Thyroid gland (tissue), 4 donors: ENCODE results near the gene LRIT1. TPM values are rescaled to one million over a fixed set of nuclear protein-coding genes. Genes with fewer than 3 reads are reported as not detected.

ENCODE experiments used
- DNase-seq, 2 donors: peaks; one replicate each; pipeline ENCODE4 v3.0.0-alpha.2; 2019
- H3K27ac ChIP-seq, 3 donors: fragments of 200-600 bp; sonication (generic); 1 replicate in 2 of 3; 2 replicates in 1 of 3; pipeline ENCODE4 v1.5.1; 2016 to 2019; ENCODE audit warnings: mild to moderate bottlenecking in 1 of 3, moderate library complexity in 1 of 3
- H3K27me3 ChIP-seq: fragments of 200-600 bp; sonication (generic); one replicate; pipeline ENCODE4 v1.5.1; 2019
- H3K36me3 ChIP-seq, 2 donors: fragments of 200-600 bp; sonication (generic); one replicate each; pipeline ENCODE4 v1.5.1; 2016 to 2019
- H3K4me1 ChIP-seq, 2 donors: fragments of 200-600 bp; sonication (generic); one replicate each; pipeline ENCODE4 v1.5.1; 2017 to 2019
- H3K4me3 ChIP-seq, 3 donors: fragments of 200-600 bp; sonication (generic); replicated peaks in 1 of 3; 1 replicate in 2 of 3; 2 replicates in 1 of 3; pipeline ENCODE4 v1.5.1; 2016; ENCODE audit warnings: mild to moderate bottlenecking in 1 of 3
- H3K9me3 ChIP-seq: fragments of 200-600 bp; sonication (generic); one replicate; pipeline ENCODE4 v1.5.1; 2017
- CTCF ChIP-seq, 6 experiments: fragments of 200-600 bp in 3 of 6; fragments of 450-650 bp in 3 of 6; sonication (generic) in 3 of 6; IDR thresholded peaks; one replicate each; pipeline ENCODE4 v1.5.1; 2016 to 2019; ENCODE audit warnings: antibody characterized with exemption in 6 of 6, mild to moderate bottlenecking in 2 of 6, inconsistent platforms in 1 of 6, moderate library complexity in 1 of 6
- POLR2A ChIP-seq, 2 donors: fragments of 450-650 bp; IDR thresholded peaks; one replicate each; pipeline ENCODE4 v1.6.1; 2017; ENCODE audit warnings: antibody characterized with exemption in 2 of 2, mild to moderate bottlenecking in 2 of 2, moderate library complexity in 1 of 2
- WGBS, 2 donors: methylation state at CpG; one replicate each; pipeline ENCODE4 v1.1.5; 2017; 5-methylcytosine and 5-hydroxymethylcytosine counted together
- intact Hi-C: fragments of 100-400 bp; cut with DNase I; formaldehyde crosslinking; loops from one replicate; pipeline ENCODE4 v1.15.1; 2023
- total RNA-seq, 4 donors: library from RNA; depleted of rRNA; stranded (reverse); fragments of >200 nt; gene quantifications; one replicate each; pipeline ENCODE4 v1.2.3, GENCODE V29; 2016

LRIT1 gene
- total RNA-seq, 4 donors from 2014 or later: not detected

GRCh38 chr10:84226616-84227015, 14.7 kb downstream of the LRIT1 start:
- no peak overlapping the region for H3K27ac ChIP-seq
- H3K4me1 ChIP-seq: peaks cover 6 to 12% of the 10 kb centered on the region in 2 donors
- DNase-seq: no peak
- 72% methylated on average over 3 of the region's 3 CpGs for WGBS, 2 donors
- H3K36me3 ChIP-seq: no peaks in the 10 kb centered on the region
- no peak for TF ChIP-seq CTCF (IDR thresholded peaks at IDR 0.05)
- no peak for TF ChIP-seq POLR2A (IDR thresholded peaks at IDR 0.05)
- H3K4me3 ChIP-seq: no peak overlapping the region
- no peaks in the 10 kb centered on the region for H3K27me3 ChIP-seq
- intact Hi-C loops: no loop called here
- H3K9me3 ChIP-seq: no peaks in the 10 kb centered on the region

GRCh38 chr10:84225427-84226173, 15.7 kb downstream of the LRIT1 start, which contains the start of gene LRIT2:
TSS of gene LRIT2 (minus strand) at chr10:84225544. CDS start at chr10:84225520, 24 bp downstream.
- H3K36me3 ChIP-seq: no peaks in the 10 kb centered on the region
- H3K4me1 ChIP-seq: peaks cover 2 to 8% of the 10 kb centered on the region in 2 donors
- H3K27ac ChIP-seq: no peak within 1 kb of the TSS
- 59 to 77% methylated on average over 6 of the region's 6 CpGs for WGBS, 2 donors
- DNase-seq: no peak
- H3K4me3 ChIP-seq: no peak within 1 kb of the TSS
- TF ChIP-seq POLR2A (IDR thresholded peaks at IDR 0.05) (no peak), CTCF (IDR thresholded peaks at IDR 0.05) (no peak)
- no peaks in the 10 kb centered on the region for H3K9me3 ChIP-seq
- intact Hi-C loops: no loop called here
- no peaks in the 10 kb centered on the region for H3K27me3 ChIP-seq

DNA sequence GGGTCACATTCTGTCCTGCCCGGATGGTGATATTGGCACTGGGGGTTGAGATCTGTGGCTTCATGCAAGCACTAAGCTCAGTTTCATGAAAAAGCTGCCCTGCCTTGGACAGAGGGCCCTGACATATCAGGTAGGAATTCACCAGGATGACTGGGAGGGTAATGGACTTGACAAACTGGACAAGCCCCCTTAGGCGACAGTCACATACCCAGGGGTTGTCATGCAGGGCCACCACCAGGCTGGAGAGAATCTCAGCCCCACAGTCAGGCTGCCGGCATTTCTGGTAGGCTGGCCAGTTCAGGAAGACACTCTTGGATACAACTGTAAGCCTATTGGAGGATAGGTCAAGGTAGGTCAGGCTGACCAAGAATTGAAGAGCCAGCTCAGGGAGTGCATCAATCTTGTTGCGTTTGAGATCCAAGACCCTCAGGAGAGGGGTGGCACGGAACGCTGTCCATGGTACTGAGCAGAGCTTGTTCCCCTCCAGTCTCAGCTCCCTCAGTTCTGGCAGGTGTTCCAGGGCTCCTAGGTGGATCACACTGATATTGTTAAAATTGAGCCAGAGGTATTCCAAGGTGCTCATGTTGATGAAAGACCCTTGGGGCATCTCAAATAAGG, 16.8 kb downstream of the LRIT1 start:
- intact Hi-C loops: no loop called here
- no peak for TF ChIP-seq POLR2A (IDR thresholded peaks at IDR 0.05)
- no peak for TF ChIP-seq CTCF (IDR thresholded peaks at IDR 0.05)
- H3K9me3 ChIP-seq: no peaks in the 10 kb centered on the region
- H3K4me1 ChIP-seq: no peaks in the 10 kb centered on the region
- H3K36me3 ChIP-seq: no peaks in the 10 kb centered on the region
- H3K4me3 ChIP-seq: no peak overlapping the region
- no peaks in the 10 kb centered on the region for H3K27me3 ChIP-seq
- no peak for DNase-seq
- no peak overlapping the region for H3K27ac ChIP-seq
- 50 to 52% methylated on average over 6 of the region's 6 CpGs for WGBS, 2 donors

DNA sequence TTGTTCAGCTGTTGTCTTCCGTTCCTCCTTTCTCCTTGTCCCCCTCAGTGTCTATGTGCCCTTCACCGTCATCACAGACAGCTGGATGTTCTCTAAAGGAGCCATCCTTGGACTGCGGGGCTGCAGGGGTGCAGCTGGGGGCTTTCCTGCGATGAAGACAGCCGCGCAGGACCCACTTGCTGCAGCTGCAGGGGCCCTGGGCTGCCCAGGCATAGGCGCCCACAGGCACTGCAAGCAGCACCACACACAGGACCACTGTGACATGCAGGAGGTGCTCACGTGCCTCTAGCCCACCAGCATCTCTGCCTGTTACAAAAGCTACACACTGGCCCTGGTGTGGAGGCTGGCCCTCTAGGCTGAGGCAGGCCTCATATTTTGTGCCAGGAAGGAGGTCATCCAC, 19.4 kb downstream of the LRIT1 start:
- intact Hi-C loops: no loop called here
- H3K27ac ChIP-seq: no peak overlapping the region
- H3K27me3 ChIP-seq: no peaks in the 10 kb centered on the region
- no peaks in the 10 kb centered on the region for H3K4me1 ChIP-seq
- H3K4me3 ChIP-seq: no peak overlapping the region
- no peaks in the 10 kb centered on the region for H3K9me3 ChIP-seq
- no peaks in the 10 kb centered on the region for H3K36me3 ChIP-seq
- TF ChIP-seq CTCF (IDR thresholded peaks at IDR 0.05) (no peak), POLR2A (IDR thresholded peaks at IDR 0.05) (no peak)
- DNase-seq: no peak
- 81 to 93% methylated on average over 7 of the region's 8 CpGs for WGBS, 2 donors

DNA sequence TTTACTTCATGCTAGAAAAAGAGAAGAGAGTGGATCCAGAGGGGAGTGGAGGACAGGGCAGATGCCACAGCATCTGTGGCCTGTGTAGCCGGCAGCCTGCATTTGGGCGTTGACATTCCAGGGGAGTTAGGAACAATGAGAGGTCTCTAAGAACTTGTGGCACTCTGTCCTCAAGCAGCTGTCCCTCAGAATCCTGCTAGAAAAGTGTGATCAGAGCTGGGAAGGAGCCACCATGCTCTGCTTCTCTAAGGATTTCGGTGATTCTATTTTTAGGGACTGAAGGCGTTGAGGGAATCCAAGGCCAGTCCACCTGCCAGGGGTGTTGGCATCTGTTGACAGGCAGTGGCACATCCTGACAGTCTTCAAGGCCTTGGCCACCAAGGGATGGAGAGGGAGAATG, 23.6 kb downstream of the LRIT1 start:
- H3K4me3 ChIP-seq: no peak overlapping the region
- no peaks in the 10 kb centered on the region for H3K36me3 ChIP-seq
- 91 to 92% methylated on average over 4 of the region's 4 CpGs for WGBS, 2 donors
- no peaks in the 10 kb centered on the region for H3K27me3 ChIP-seq
- no peak for TF ChIP-seq POLR2A (IDR thresholded peaks at IDR 0.05)
- no peak for TF ChIP-seq CTCF (IDR thresholded peaks at IDR 0.05)
- H3K27ac ChIP-seq: no peak overlapping the region
- no peaks in the 10 kb centered on the region for H3K4me1 ChIP-seq
- DNase-seq: no peak
- no peaks in the 10 kb centered on the region for H3K9me3 ChIP-seq
- intact Hi-C loops: no loop called here
